GM23338 (cell line): ENCODE results near the gene RAB9A. TPM values are rescaled to one million over a fixed set of nuclear protein-coding genes. Genes with fewer than 3 reads are reported as not detected.
A peak's percentile ranks its signal among the peaks of the same experiment; 100 is the strongest.

Source experiments
- ATAC-seq: fragments of 200-7000 bp; cut with Tn5 transposase; 3 replicates; pipeline ENCODE4 v1.9.1; 2020
- DNase-seq: peaks from one replicate; pipeline ENCODE4 v3.0.0-alpha.2; 2015; ENCODE audit warnings: low spot score
- H2AFZ ChIP-seq: fragments of 200-600 bp; sonication (generic); 2 replicates; pipeline ENCODE4 v1.8.0; 2016; ENCODE audit warnings: antibody characterized with exemption, mild to moderate bottlenecking, moderate library complexity
- H3F3A ChIP-seq: fragments of 200-600 bp; sonication (generic); replicated peaks from 2 replicates; pipeline ENCODE4 v1.8.0; 2017; ENCODE audit warnings: antibody characterized with exemption, mixed run types, low read depth
- H3K27ac ChIP-seq: fragments of 200-600 bp; sonication (generic); 2 replicates; pipeline ENCODE4 v1.6.1; 2016; ENCODE audit warnings: low read depth
- H3K27me3 ChIP-seq: fragments of 200-600 bp; sonication (generic); 2 replicates; pipeline ENCODE4 v1.8.0; 2016; ENCODE audit warnings: mild to moderate bottlenecking, mixed run types, moderate library complexity; ENCODE audit not compliant: insufficient read depth
- H3K36me3 ChIP-seq: fragments of 200-600 bp; sonication (generic); 2 replicates; pipeline ENCODE4 v1.8.0; 2016; ENCODE audit warnings: mild to moderate bottlenecking; ENCODE audit not compliant: insufficient read depth
- H3K4me1 ChIP-seq: fragments of 200-600 bp; sonication (generic); 2 replicates; pipeline ENCODE4 v1.8.0; 2016; ENCODE audit warnings: mild to moderate bottlenecking, moderate library complexity; ENCODE audit not compliant: insufficient read depth
- H3K4me2 ChIP-seq: fragments of 200-600 bp; sonication (generic); 2 replicates; pipeline ENCODE4 v1.7.1; 2017; ENCODE audit warnings: mixed run types
- H3K4me3 ChIP-seq: fragments of 200-600 bp; sonication (generic); 2 replicates; pipeline ENCODE4 v1.6.1; 2016; ENCODE audit warnings: mixed run types
- H3K79me2 ChIP-seq: fragments of 200-600 bp; sonication (generic); replicated peaks from 2 replicates; pipeline ENCODE4 v1.8.0; 2017; ENCODE audit warnings: mild to moderate bottlenecking; ENCODE audit not compliant: insufficient read depth
- H3K9me2 ChIP-seq: fragments of 200-600 bp; sonication (generic); 2 replicates; pipeline ENCODE4 v1.8.0; 2017; ENCODE audit not compliant: insufficient read depth
- H4K20me1 ChIP-seq: fragments of 200-600 bp; sonication (generic); replicated peaks from 2 replicates; pipeline ENCODE4 v1.8.0; 2017; ENCODE audit warnings: mild to moderate bottlenecking; ENCODE audit not compliant: insufficient read depth
- H3K27ac Mint-ChIP-seq: 2 replicates; pipeline ENCODE4 v1.8.0; 2020; ENCODE audit warnings: inconsistent platforms, mild to moderate bottlenecking, moderate library complexity, mixed read lengths
- H3K27me3 Mint-ChIP-seq: 3 replicates; pipeline ENCODE4 v1.8.0; 2022; ENCODE audit warnings: low read depth, mild to moderate bottlenecking, moderate library complexity, mixed read lengths, inconsistent platforms; ENCODE audit not compliant: insufficient read depth, poor library complexity
- H3K36me3 Mint-ChIP-seq: 3 replicates; pipeline ENCODE4 v1.8.0; 2021; ENCODE audit warnings: low read depth, mild to moderate bottlenecking, inconsistent platforms, moderate library complexity, mixed read lengths
- H3K4me1 Mint-ChIP-seq: 3 replicates; pipeline ENCODE4 v1.8.0; 2020; ENCODE audit warnings: mild to moderate bottlenecking, inconsistent platforms, mixed read lengths
- H3K4me3 Mint-ChIP-seq: 3 replicates; pipeline ENCODE4 v1.8.0; 2021; ENCODE audit warnings: moderate library complexity, mild to moderate bottlenecking, inconsistent platforms, mixed read lengths
- H3K9me3 Mint-ChIP-seq: 3 replicates; pipeline ENCODE4 v1.8.0; 2020; ENCODE audit warnings: moderate library complexity, mild to moderate bottlenecking, inconsistent platforms, mixed read lengths
- CREB1 ChIP-seq: fragments of 250-450 bp; sonication (Bioruptor Pico); IDR thresholded peaks from 2 replicates; pipeline ENCODE4 v1.5.0; 2020; ENCODE audit warnings: low read depth, mild to moderate bottlenecking, moderate library complexity
- EZH2 ChIP-seq: fragments of 200-600 bp; sonication (generic); IDR thresholded peaks from one replicate; pipeline ENCODE4 v1.8.0; 2017; ENCODE audit warnings: antibody characterized with exemption, mild to moderate bottlenecking, low read depth; ENCODE audit not compliant: unreplicated experiment
- EZH2phosphoT487 ChIP-seq: fragments of 200-600 bp; sonication (generic); IDR thresholded peaks from one replicate; pipeline ENCODE4 v1.8.1; 2018; ENCODE audit warnings: antibody characterized with exemption; ENCODE audit not compliant: unreplicated experiment
- JUNB ChIP-seq: IDR thresholded peaks from one replicate; pipeline ENCODE4 v1.6.1; 2016; ENCODE audit warnings: antibody characterized with exemption; ENCODE audit not compliant: unreplicated experiment
- NANOG ChIP-seq: IDR thresholded peaks from 2 replicates; pipeline ENCODE4 v1.6.1; 2016; ENCODE audit warnings: antibody characterized with exemption, borderline replicate concordance
- POLR2AphosphoS5 ChIP-seq: IDR thresholded peaks from 2 replicates; pipeline ENCODE4 v1.6.1; 2016; ENCODE audit warnings: antibody characterized with exemption, low read depth
- STAT1 ChIP-seq: IDR thresholded peaks from one replicate; pipeline ENCODE4 v1.6.1; 2016; ENCODE audit warnings: antibody characterized with exemption; ENCODE audit not compliant: unreplicated experiment
- ZNF114 ChIP-seq: fragments of 250-450 bp; sonication (Bioruptor Pico); IDR thresholded peaks from 2 replicates; pipeline ENCODE4 v1.5.0; 2020; ENCODE audit warnings: mild to moderate bottlenecking, moderate library complexity
- ZNF331 ChIP-seq: fragments of 250-450 bp; sonication (Bioruptor Pico); IDR thresholded peaks from 2 replicates; pipeline ENCODE4 v1.5.0; 2020; ENCODE audit warnings: low read depth, mild to moderate bottlenecking, moderate library complexity
- ZNF462 ChIP-seq: fragments of 250-450 bp; sonication (Bioruptor Pico); IDR thresholded peaks from 2 replicates; pipeline ENCODE4 v1.5.0; 2020; ENCODE audit warnings: mild to moderate bottlenecking, moderate library complexity
- polyA plus RNA-seq: library from polyadenylated mRNA; unstranded; fragments of >200 nt; fragmentation: Nextera tagmentation; extraction: Ambion mirVana; gene quantifications from 2 replicates; pipeline ENCODE4 v1.2.1, GENCODE V29; 2016
- total RNA-seq: library from RNA; depleted of rRNA; stranded (reverse); fragments of >200 nt; shearing (Covaris generic); gene quantifications from 2 replicates; pipeline ENCODE4 v1.2.3, GENCODE V29; 2014
- TF ChIP-seq, protein P1 (sequence below): IDR thresholded peaks from 2 replicates; pipeline ENCODE4 v1.6.1; 2016; ENCODE audit warnings: antibody characterized with exemption
- TF ChIP-seq, protein P2 (sequence below), 2 experiments: fragments of 200-600 bp in 1 of 2; sonication (generic) in 1 of 2; conservative IDR thresholded peaks; 2 replicates each; pipeline versions ENCODE4 v1.5.1 to v1.6.1; 2016 to 2017; ENCODE audit warnings: antibody characterized with exemption in 2 of 2, low read depth in 2 of 2, mild to moderate bottlenecking in 2 of 2, moderate library complexity in 1 of 2
- TF ChIP-seq, protein P3 (sequence below): IDR thresholded peaks from one replicate; pipeline ENCODE4 v1.6.1; 2018; ENCODE audit warnings: antibody characterized with exemption; ENCODE audit not compliant: unreplicated experiment

RAB9A gene
- total and polyA plus RNA-seq, 2 experiments from 2014 or later: 43.3 to 45.1 TPM

- Histone ChIP-seq H3K4me1 (peaks cover 19% of the 10 kb centered on the region; the same call in 1 of the 2 replicates), H3K4me3 (peak overlapping the region; percentile 76), H3F3A (no peaks in the 10 kb centered on the region), H3K27ac (no peak overlapping the region), H3K36me3 (no peaks in the 10 kb centered on the region), H3K27me3 (peaks cover 10% of the 10 kb centered on the region; the same call in 1 of the 2 replicates), H3K79me2 (peaks cover 42% of the 10 kb centered on the region), H3K4me2 (peak overlapping the region; percentile 70), H4K20me1 (peaks cover 3% of the 10 kb centered on the region; the same call in 1 of the 2 replicates), H2AFZ (peak overlapping the region; percentile 69; the same call in 1 of the 2 replicates), H3K9me2 (no peaks in the 10 kb centered on the region)
- no peak for ATAC-seq
- TF ChIP-seq, protein P1, sequence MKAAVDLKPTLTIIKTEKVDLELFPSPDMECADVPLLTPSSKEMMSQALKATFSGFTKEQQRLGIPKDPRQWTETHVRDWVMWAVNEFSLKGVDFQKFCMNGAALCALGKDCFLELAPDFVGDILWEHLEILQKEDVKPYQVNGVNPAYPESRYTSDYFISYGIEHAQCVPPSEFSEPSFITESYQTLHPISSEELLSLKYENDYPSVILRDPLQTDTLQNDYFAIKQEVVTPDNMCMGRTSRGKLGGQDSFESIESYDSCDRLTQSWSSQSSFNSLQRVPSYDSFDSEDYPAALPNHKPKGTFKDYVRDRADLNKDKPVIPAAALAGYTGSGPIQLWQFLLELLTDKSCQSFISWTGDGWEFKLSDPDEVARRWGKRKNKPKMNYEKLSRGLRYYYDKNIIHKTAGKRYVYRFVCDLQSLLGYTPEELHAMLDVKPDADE: no peak
- TF ChIP-seq CREB1 (CRISPR knock-in tag): no peak
- TF ChIP-seq ZNF331: no peak
- no peak for TF ChIP-seq EZH2
- TF ChIP-seq ZNF114 (CRISPR knock-in tag): no peak
- TF ChIP-seq POLR2AphosphoS5: no peak
- no peak for TF ChIP-seq ZNF462 (CRISPR knock-in tag)
- TF ChIP-seq, protein P2, sequence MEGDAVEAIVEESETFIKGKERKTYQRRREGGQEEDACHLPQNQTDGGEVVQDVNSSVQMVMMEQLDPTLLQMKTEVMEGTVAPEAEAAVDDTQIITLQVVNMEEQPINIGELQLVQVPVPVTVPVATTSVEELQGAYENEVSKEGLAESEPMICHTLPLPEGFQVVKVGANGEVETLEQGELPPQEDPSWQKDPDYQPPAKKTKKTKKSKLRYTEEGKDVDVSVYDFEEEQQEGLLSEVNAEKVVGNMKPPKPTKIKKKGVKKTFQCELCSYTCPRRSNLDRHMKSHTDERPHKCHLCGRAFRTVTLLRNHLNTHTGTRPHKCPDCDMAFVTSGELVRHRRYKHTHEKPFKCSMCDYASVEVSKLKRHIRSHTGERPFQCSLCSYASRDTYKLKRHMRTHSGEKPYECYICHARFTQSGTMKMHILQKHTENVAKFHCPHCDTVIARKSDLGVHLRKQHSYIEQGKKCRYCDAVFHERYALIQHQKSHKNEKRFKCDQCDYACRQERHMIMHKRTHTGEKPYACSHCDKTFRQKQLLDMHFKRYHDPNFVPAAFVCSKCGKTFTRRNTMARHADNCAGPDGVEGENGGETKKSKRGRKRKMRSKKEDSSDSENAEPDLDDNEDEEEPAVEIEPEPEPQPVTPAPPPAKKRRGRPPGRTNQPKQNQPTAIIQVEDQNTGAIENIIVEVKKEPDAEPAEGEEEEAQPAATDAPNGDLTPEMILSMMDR (conservative IDR thresholded peaks at IDR 0.05; ENCODE audit: low read depth in 2 of 2): no peak
- TF ChIP-seq STAT1: no peak
- no peak for TF ChIP-seq EZH2phosphoT487
- TF ChIP-seq NANOG: no peak
- TF ChIP-seq, protein P3, sequence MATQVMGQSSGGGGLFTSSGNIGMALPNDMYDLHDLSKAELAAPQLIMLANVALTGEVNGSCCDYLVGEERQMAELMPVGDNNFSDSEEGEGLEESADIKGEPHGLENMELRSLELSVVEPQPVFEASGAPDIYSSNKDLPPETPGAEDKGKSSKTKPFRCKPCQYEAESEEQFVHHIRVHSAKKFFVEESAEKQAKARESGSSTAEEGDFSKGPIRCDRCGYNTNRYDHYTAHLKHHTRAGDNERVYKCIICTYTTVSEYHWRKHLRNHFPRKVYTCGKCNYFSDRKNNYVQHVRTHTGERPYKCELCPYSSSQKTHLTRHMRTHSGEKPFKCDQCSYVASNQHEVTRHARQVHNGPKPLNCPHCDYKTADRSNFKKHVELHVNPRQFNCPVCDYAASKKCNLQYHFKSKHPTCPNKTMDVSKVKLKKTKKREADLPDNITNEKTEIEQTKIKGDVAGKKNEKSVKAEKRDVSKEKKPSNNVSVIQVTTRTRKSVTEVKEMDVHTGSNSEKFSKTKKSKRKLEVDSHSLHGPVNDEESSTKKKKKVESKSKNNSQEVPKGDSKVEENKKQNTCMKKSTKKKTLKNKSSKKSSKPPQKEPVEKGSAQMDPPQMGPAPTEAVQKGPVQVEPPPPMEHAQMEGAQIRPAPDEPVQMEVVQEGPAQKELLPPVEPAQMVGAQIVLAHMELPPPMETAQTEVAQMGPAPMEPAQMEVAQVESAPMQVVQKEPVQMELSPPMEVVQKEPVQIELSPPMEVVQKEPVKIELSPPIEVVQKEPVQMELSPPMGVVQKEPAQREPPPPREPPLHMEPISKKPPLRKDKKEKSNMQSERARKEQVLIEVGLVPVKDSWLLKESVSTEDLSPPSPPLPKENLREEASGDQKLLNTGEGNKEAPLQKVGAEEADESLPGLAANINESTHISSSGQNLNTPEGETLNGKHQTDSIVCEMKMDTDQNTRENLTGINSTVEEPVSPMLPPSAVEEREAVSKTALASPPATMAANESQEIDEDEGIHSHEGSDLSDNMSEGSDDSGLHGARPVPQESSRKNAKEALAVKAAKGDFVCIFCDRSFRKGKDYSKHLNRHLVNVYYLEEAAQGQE: no peak
- TF ChIP-seq JUNB: no peak
- peak overlapping the region; percentile 91 for H3K4me3 Mint-ChIP-seq
- no peaks in the 10 kb centered on the region for H3K9me3 Mint-ChIP-seq
- H3K4me1 Mint-ChIP-seq: peaks cover 26% of the 10 kb centered on the region
- no peaks in the 10 kb centered on the region; the same call in 1 of the 3 replicates for H3K36me3 Mint-ChIP-seq
- H3K27me3 Mint-ChIP-seq: peaks cover 5% of the 10 kb centered on the region
- H3K27ac Mint-ChIP-seq: no peak overlapping the region; the same call in 1 of the 2 replicates
- DNase-seq: no peak
These were observed 457 bp upstream of the RAB9A start for GRCh38 chrX:13688384-13688957.
